ENCODE data around the gene SCD5. TPM values are rescaled to one million over a fixed set of nuclear protein-coding genes. Genes with fewer than 3 reads are reported as not detected.

Gene SCD5
- polyA plus RNA-seq, 2 of the 4 experiments (the other 2 are of a cell fraction): 9.8 to 11.9 TPM

- WGBS (ENCODE audit: missing lambda C conversion rate): 69% methylated on average over 5 of the region's 5 CpGs
- Histone ChIP-seq H3K4me3 (no peak overlapping the region), H3K4me2 (no peak overlapping the region), H3K4me1 (no peaks in the 10 kb centered on the region), H3K9me3 (no peaks in the 10 kb centered on the region), H3K27ac (no peak overlapping the region)
- FAIRE-seq (no peak), ATAC-seq (no peak), DNase-seq (ENCODE audit: low read depth in 1 of 2, low spot score in 1 of 2) (no peak)
- TF ChIP-seq NPAS2 (CRISPR knock-in tag; IDR thresholded peaks at IDR 0.05; ENCODE audit: borderline replicate concordance) (no peak), RNF2 (IDR thresholded peaks at IDR 0.05; ENCODE audit: borderline replicate concordance, low read depth) (no peak), CBX8 (IDR thresholded peaks at IDR 0.05) (no peak), GATA3 (IDR thresholded peaks at IDR 0.05; ENCODE audit: borderline replicate concordance) (no peak), SREBF2 (IDR thresholded peaks at IDR 0.05) (no peak), HOXA7 (CRISPR knock-in tag; IDR thresholded peaks at IDR 0.05) (no peak), E2F6 (IDR thresholded peaks at IDR 0.05; ENCODE audit: borderline replicate concordance, low read depth) (no peak), BCL3 (IDR thresholded peaks at IDR 0.05) (no peak), PHF8 (IDR thresholded peaks at IDR 0.05; ENCODE audit: borderline replicate concordance, low read depth) (no peak), MYC (IDR thresholded peaks at IDR 0.05; ENCODE audit: borderline replicate concordance, low read length) (no peak), HEYL (CRISPR knock-in tag; IDR thresholded peaks at IDR 0.05) (no peak), HOXB5 (CRISPR knock-in tag; IDR thresholded peaks at IDR 0.05) (no peak), TFCP2L1 (CRISPR knock-in tag; IDR thresholded peaks at IDR 0.05) (no peak), MAFK (IDR thresholded peaks at IDR 0.05; ENCODE audit: partially characterized antibody) (no peak), MAX (IDR thresholded peaks at IDR 0.05) (no peak), CHD4 (IDR thresholded peaks at IDR 0.05; ENCODE audit: borderline replicate concordance) (no peak), ZFP36 (IDR thresholded peaks at IDR 0.05; ENCODE audit: borderline replicate concordance, partially characterized antibody) (no peak), ATOH8 (CRISPR knock-in tag; IDR thresholded peaks at IDR 0.05; ENCODE audit: low read depth) (no peak)
- CTCF ChIA-PET: no interaction called here
- POLR2A ChIA-PET: no interaction called here
Observed at GRCh38 chr4:82579932-82580331, 218.7 kb downstream of the SCD5 start.

Small RNA genes within 50 kb of the gene (small RNA-seq; reads per million reads assigned to genes)
- gene MIR575: 0 reads per million in 6 experiments

Other genes with a start within 250 kb of the SCD5 start
- 2.1 and 2.7 TPM in 2 replicates for gene TMEM150C, start 236.8 kb downstream of the SCD5 start, polyA plus RNA-seq (2011; rRNA removed)
- gene TMEM150C, start 236.8 kb downstream of the SCD5 start, polyA plus RNA-seq (2017; fragmentation: RNase III; extraction: RNeasy Plus Mini Kit Qiagen cat#74134 plus additional on column Dnase treatment): 1.5 to 2.1 TPM (median 1.5 TPM) in 3 replicates
- 117 and 127 TPM in 2 replicates for gene SEC31A, start 92.4 kb upstream of the SCD5 start, polyA plus RNA-seq (2011; rRNA removed)
- gene SEC31A, start 92.4 kb upstream of the SCD5 start, polyA plus RNA-seq (2017; fragmentation: RNase III; extraction: RNeasy Plus Mini Kit Qiagen cat#74134 plus additional on column Dnase treatment): 67.8 to 71.6 TPM (median 68.8 TPM) in 3 replicates
- gene THAP9, start 101.9 kb upstream of the SCD5 start, polyA plus RNA-seq (2011; rRNA removed): 4.4 and 5.3 TPM in 2 replicates
- gene THAP9, start 101.9 kb upstream of the SCD5 start, polyA plus RNA-seq (2017; fragmentation: RNase III; extraction: RNeasy Plus Mini Kit Qiagen cat#74134 plus additional on column Dnase treatment): 1.7 to 2.3 TPM (median 2.3 TPM) in 3 replicates
- gene LIN54, start 212.0 kb upstream of the SCD5 start, polyA plus RNA-seq (2011; rRNA removed): 12.0 and 12.7 TPM in 2 replicates
- gene LIN54, start 212.0 kb upstream of the SCD5 start, polyA plus RNA-seq (2017; fragmentation: RNase III; extraction: RNeasy Plus Mini Kit Qiagen cat#74134 plus additional on column Dnase treatment): 6.7 to 6.9 TPM (median 6.8 TPM) in 3 replicates
- gene COPS4, start 236.4 kb upstream of the SCD5 start, polyA plus RNA-seq (2011; rRNA removed): 35.5 and 36.5 TPM in 2 replicates
- 36.8 to 40.4 TPM (median 39.9 TPM) in 3 replicates for gene COPS4, start 236.4 kb upstream of the SCD5 start, polyA plus RNA-seq (2017; fragmentation: RNase III; extraction: RNeasy Plus Mini Kit Qiagen cat#74134 plus additional on column Dnase treatment)

Data from A549 (cell line).